Measurements from ENCODE around the gene NPBWR2.

DNA sequence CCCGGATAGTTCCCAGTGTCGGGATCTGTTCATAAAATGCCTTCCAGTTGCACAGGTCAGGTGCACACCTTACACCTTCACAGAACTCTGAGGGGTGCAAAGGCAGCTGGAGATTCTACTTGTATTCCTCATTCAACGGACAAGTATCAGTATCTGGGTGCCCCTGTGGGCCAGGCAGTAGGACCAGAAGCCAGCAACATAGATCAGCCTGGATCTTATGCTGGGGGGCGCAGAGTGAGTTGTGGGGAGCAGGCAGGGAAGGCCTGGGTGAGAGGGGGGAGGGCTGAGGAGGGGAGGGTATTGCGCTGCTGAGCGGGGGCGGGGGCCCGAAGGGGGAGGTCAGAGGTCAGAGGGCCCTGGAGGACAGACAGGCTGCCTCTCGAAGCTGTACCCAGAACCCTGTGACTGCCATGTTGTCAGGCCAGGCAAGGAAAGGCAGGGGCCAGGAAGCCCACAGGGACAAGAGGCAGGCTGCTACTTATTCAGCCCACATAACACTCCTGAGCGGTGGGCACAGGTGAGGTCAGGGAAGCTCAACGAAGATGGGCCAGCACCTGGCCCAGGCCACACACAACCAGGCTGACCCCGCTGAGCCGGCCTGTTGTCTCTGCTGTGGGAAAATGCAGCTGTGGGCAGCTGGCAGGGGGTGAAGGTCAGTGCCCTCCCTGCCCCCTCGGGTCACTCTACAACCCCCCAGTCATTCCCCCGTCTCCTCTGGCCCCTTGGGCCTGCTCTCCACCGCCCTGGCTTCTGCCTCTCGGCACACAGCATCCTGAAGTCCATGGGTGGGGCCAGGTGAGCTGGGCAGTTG is 26.3 kb downstream of the NPBWR2 start:
- TF ChIP-seq, protein P1, sequence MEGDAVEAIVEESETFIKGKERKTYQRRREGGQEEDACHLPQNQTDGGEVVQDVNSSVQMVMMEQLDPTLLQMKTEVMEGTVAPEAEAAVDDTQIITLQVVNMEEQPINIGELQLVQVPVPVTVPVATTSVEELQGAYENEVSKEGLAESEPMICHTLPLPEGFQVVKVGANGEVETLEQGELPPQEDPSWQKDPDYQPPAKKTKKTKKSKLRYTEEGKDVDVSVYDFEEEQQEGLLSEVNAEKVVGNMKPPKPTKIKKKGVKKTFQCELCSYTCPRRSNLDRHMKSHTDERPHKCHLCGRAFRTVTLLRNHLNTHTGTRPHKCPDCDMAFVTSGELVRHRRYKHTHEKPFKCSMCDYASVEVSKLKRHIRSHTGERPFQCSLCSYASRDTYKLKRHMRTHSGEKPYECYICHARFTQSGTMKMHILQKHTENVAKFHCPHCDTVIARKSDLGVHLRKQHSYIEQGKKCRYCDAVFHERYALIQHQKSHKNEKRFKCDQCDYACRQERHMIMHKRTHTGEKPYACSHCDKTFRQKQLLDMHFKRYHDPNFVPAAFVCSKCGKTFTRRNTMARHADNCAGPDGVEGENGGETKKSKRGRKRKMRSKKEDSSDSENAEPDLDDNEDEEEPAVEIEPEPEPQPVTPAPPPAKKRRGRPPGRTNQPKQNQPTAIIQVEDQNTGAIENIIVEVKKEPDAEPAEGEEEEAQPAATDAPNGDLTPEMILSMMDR (IDR thresholded peaks at IDR 0.05): no peak
- no peak for TF ChIP-seq POLR2A (IDR thresholded peaks at IDR 0.05)

Measured in lower leg skin (tissue), 3 donors.